PFSK-1 (cell line): ENCODE measurements around the gene TAS2R43.

Experiments
- FOXP2 ChIP-seq: optimal IDR thresholded peaks from 2 replicates; pipeline ENCODE3; 2011; ENCODE audit warnings: borderline replicate concordance, control low read depth, inconsistent platforms; ENCODE audit not compliant: insufficient read depth; ENCODE audit errors: extremely low read length, extremely low read depth
- POLR2AphosphoS5 ChIP-seq: IDR thresholded peaks from 2 replicates; pipeline ENCODE4 v1.6.1; 2012; ENCODE audit warnings: low read depth, mild to moderate bottlenecking, control low read depth, low read length, moderate library complexity
- REST ChIP-seq, 2 experiments: IDR thresholded peaks; 2 replicates each; pipeline versions ENCODE4 v1.6.1 to v1.8.0; 2011 to 2012; ENCODE audit warnings: low read depth in 2 of 2, low read length in 2 of 2, control low read depth in 1 of 2, inconsistent platforms in 1 of 2, mild to moderate bottlenecking in 1 of 2, moderate library complexity in 1 of 2; ENCODE audit not compliant: insufficient read depth in 1 of 2
- SIN3A ChIP-seq: IDR thresholded peaks from 2 replicates; pipeline ENCODE4 v1.6.1; 2012; ENCODE audit warnings: mild to moderate bottlenecking, low read length, moderate library complexity, borderline replicate concordance; ENCODE audit not compliant: insufficient read depth
- TAF1 ChIP-seq: IDR thresholded peaks from 2 replicates; pipeline ENCODE4 v1.6.1; 2012; ENCODE audit warnings: low read length, control low read depth, borderline replicate concordance; ENCODE audit not compliant: insufficient read depth

DNA sequence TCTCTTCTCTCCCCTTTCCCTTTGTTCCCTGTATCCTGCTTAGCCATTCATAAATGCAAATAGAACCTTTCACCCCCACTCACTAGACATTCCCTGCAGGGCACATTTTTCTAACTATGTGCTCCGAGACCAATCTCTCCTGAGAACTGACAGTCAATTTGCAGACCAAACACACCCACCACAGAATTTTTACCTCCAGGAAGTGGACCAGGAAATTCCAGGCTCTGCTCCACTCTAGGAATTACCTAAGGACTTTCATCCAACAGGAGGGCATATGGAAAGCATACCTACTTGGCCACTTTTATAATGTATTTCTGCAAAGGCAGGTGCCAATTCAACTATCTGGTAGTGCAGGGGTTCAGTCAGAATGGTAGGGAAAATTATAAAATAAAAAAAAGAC is 21.1 kb downstream of the TAS2R43 start:
- TF ChIP-seq POLR2AphosphoS5 = no peak
- TF ChIP-seq SIN3A = no peak
- TF ChIP-seq REST (IDR thresholded peaks at IDR 0.05; ENCODE audit: insufficient read depth in 1 of 2, low read depth in 2 of 2, low read length in 2 of 2) = no peak
- TF ChIP-seq TAF1 = no peak
- no peak for TF ChIP-seq FOXP2
